GM12864 (cell line): Measurements from ENCODE around the gene LEFTY1.

ENCODE experiments used
- DNase-seq: peaks from one replicate; pipeline ENCODE4 v3.0.0-alpha.2; 2011; ENCODE audit warnings: low read depth
- H3K4me3 ChIP-seq: 2 replicates; pipeline ENCODE4 v1.5.1; 2011; ENCODE audit warnings: mild to moderate bottlenecking, low read depth, low read length, control low read depth
- TF ChIP-seq, protein P1 (sequence below): IDR thresholded peaks from 2 replicates; pipeline ENCODE4 v1.5.1; 2011; ENCODE audit warnings: low read depth, mild to moderate bottlenecking, moderate library complexity, low read length, control low read depth, inconsistent platforms; ENCODE audit errors: missing control alignments

Gene LEFTY1

DNA sequence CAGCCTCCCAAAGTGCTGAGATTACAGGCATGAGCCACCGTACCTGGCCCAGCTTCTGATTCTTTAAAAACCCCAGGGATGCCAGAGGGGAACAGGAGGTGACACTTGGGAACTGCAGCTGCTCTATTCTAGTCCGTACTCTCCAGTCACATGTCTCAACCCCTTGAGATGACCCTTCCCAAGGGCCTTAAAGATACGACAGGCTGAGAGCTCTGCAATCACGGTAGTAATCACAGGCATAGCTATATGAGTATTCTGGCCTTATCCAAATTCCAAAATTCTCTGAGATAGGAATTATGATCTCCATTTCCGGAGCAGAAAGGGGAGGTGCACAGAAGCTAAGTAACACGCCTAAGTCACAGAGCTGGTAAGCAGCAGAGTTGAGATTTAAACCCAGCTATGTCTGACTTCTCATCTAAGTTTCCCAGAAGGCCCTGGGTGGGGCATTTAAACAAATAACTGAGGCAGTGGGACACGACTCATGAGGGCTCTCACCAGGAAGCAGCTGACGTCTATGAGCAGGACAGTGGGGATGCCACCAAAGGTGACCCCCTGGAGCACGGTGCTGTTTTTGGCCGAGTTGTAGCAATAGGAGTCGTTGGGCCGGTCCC is 11.9 kb downstream of the LEFTY1 start:
- TF ChIP-seq, protein P1, sequence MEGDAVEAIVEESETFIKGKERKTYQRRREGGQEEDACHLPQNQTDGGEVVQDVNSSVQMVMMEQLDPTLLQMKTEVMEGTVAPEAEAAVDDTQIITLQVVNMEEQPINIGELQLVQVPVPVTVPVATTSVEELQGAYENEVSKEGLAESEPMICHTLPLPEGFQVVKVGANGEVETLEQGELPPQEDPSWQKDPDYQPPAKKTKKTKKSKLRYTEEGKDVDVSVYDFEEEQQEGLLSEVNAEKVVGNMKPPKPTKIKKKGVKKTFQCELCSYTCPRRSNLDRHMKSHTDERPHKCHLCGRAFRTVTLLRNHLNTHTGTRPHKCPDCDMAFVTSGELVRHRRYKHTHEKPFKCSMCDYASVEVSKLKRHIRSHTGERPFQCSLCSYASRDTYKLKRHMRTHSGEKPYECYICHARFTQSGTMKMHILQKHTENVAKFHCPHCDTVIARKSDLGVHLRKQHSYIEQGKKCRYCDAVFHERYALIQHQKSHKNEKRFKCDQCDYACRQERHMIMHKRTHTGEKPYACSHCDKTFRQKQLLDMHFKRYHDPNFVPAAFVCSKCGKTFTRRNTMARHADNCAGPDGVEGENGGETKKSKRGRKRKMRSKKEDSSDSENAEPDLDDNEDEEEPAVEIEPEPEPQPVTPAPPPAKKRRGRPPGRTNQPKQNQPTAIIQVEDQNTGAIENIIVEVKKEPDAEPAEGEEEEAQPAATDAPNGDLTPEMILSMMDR, result no peak
- no peak overlapping the region for H3K4me3 ChIP-seq
- DNase-seq, result no peak

DNA sequence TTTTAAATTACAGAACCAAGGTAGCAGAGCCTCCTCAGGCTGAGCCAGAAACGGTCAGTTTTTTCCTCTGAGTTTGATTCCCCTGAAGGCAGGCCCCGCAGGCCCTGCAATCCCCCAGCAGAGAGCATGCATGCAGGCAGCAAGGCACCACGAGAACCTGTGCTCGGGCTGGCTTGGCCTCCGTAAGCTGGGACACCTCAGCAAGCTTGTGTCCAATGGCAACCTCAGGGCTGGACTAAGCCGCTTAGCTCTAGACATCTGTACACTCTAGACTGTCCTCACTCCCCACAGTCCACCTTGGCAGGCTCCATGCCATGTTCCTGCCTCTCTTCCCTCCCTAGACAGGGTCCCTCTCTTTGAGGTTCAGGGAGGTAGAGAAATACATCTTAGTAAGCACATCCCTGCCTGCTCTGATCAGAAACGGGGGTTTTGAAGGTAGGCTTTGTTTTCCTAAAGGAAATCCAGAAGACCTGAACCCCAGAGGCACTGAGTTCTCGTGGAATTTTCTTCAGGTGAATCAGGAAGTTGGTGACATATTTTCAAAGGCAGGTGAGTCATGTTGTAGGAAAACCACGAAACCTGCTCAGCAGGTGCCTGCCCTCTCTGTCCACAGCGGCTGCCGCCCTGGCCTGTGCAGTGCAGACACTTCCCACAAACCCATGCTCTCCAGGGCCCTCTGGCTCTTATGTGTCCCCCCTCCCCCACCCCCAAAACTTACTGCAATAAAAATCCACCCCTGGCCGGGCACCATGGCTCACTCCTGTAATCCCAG is 13.7 kb downstream of the LEFTY1 start:
- TF ChIP-seq, protein P1, result no peak
- no peak for DNase-seq

GRCh38 chr1:225874431-225874830 is 14.5 kb downstream of the LEFTY1 start:
- H3K4me3 ChIP-seq, result no peak overlapping the region
- no peak for DNase-seq
- TF ChIP-seq, protein P1, result no peak

More for the DNA sequence above, 13.7 kb downstream of the LEFTY1 start:
- H3K4me3 ChIP-seq, result no peak overlapping the region

- H3K4me3 ChIP-seq, result no peak overlapping the region
- no peak for DNase-seq
- TF ChIP-seq, protein P1, result no peak
Measured at GRCh38 chr1:225873281-225873850, 15.6 kb downstream of the LEFTY1 start.

- H3K4me3 ChIP-seq, result no peak overlapping the region
- TF ChIP-seq, protein P1, result no peak
- no peak for DNase-seq
Measured at GRCh38 chr1:225872075-225872430, 16.9 kb downstream of the LEFTY1 start.

DNA sequence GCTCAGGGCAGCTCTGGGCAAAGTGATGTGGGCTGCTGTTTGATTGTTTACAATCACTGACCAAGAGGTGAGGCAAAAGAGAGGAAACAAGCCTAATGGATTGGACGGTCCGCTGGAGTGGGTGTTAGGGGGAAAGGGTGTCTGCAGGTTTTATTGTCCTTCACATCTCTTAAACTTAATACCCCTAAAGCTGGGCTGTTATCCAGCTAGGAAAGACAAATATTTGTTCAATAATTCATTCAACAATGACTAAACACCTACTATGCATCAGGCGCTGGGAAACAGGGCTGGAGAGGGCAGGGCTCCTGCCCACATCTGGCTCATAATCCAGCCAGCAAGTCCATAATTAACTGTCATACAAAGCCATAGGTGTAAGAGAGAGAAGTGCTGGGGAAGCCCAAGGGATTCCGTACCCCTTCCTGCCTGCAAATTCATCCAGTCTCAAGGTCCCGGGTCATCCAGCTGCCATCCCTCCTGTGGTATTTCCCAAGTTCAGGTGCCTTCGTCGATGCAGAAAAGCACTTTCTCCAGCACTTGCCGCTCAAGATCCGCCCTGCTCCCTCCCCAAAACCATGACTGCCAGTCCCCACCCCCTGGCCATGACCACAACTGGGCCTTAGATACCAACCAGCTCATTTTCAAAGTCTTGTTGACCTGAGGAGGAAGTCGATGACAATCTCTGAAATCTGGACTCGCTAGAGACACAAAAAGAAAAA is 17.4 kb downstream of the LEFTY1 start:
- DNase-seq, result no peak
- H3K4me3 ChIP-seq, result no peak overlapping the region
- TF ChIP-seq, protein P1, result no peak
